ENCODE data around the gene CENPVL1.
A peak's percentile ranks its signal among the peaks of the same experiment; 100 is the strongest.
"Not testable (repeated sequence)": the region's sequence is repeated elsewhere in the genome, so short reads cannot be mapped to it uniquely, and the experiment has no call there.

The CENPVL1 gene

DNA sequence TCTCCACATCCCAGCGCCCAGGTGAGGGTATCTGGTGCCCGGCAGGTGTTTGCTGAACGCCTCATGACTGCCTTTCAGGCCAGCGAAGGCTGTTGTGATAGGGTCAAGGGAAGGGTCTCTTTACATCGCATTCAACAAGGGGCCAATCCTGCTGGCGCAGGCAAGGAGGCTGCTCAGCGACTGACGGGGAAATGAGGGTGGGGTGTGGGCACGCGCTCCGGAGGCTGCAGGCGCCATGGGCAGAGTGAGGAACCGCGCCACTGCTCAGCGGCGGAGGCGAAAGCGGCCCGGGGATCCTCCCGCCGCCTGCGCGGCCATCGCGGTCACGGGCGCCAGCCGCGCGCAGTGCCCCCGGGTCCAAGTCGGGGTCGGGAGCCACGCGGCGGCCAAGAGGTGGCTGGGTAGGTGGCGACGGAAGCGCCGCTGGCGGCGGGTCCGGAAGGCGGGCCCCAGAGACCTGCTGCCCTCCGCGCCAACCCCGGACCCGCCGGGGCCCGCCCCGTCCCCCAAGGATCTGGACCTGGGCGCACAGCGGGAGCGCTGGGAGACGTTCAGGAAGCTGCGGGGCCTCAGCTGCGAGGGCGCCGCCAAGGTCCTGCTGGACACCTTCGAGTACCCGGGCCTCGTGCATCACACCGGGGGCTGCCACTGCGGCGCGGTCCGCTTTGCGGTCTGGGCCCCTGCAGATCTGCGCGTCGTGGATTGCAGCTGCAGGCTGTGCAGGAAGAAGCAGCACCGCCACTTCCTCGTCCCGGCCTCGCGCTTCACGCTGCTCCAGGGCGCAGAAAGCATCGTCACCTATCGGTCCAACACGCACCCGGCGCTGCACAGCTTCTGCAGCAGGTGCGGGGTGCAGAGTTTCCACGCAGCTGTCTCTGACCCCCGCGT, at the start of gene CENPVL1:
TSS of gene CENPVL1 (plus strand) at position 236 of the 888 bp plus-strand sequence. CDS start at position 236, 0 bp downstream.
- not testable (repeated sequence) for DNase-seq (ENCODE audit: low read depth)

DNA sequence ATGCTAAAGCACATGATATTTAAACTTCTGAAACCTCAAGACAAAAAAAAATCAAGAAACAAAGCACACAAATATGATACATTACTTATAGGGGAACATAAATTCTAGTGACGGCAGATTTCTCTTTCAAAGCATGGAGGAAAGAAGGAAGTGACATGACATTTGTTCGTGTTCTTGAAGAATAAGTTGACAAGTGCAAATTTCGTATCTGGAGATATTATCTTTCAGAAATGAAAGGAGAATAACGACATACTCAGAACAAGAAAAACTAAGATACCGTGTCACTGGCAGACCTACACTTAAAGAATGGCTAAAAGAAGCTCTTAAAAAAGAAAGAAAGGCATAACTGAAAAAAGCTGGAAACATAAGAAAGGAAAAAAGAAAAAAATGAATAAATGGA, 44.3 kb upstream of the CENPVL1 start:
- DNase-seq (ENCODE audit: low read depth) = no peak

DNA sequence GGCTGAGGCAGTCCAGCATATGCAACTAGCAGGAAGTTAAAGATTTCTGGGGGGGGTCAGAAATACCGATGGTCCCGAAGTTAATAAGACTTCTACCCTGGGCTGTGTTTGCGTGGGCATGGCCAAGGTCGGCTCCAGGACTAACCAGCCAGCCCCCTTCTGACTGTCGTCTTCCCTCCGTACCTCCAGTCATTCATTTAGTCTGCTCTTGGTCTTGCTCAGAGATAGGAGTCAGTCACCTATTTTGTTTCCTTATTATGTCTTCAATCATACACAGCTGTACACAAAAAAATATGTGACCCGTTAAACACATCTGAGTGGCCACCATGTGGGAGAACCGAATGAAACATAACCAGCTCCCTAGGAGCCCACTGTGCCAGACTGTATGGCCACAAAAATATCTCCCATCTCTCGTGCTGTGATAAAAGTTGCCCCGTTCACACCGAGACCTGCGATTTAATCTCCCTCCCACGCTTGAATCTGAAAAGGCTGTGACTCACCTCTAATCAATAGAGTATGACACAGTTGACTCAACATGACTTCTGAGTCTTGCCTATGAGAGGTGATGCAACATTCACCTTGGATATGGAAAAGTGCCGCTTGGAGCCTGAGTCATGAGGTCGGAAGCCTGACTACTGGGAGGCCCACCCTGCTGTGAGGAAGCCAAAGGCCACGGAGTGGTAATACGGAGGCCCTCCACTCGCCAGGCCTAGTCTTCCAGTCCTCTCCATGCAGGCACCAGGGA, 30.5 kb upstream of the CENPVL1 start:
- not testable (repeated sequence) for DNase-seq (ENCODE audit: low read depth)

DNA sequence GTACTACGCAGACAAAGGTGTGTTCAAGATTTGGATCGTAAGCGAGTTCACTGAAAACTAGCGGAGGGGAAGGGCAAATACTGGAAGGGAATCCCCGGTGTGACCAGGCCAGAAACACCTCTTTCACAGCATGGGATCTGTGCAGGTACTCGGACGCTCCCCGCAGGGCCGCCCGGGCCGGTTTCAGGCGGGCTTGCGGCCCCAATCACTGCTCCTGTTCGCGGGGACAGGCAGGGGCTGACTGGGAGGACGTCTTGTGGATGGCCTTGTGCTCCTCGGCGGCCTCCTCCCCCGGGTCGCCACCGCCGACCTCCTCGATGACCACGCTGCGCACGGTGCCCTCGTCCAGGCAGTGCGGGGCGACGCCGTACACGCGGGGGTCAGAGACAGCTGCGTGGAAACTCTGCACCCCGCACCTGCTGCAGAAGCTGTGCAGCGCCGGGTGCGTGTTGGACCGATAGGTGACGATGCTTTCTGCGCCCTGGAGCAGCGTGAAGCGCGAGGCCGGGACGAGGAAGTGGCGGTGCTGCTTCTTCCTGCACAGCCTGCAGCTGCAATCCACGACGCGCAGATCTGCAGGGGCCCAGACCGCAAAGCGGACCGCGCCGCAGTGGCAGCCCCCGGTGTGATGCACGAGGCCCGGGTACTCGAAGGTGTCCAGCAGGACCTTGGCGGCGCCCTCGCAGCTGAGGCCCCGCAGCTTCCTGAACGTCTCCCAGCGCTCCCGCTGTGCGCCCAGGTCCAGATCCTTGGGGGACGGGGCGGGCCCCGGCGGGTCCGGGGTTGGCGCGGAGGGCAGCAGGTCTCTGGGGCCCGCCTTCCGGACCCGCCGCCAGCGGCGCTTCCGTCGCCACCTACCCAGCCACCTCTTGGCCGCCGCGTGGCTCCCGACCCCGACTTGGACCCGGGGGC, 28.2 kb upstream of the CENPVL1 start:
- DNase-seq (ENCODE audit: low read depth) = not testable (repeated sequence)

DNA sequence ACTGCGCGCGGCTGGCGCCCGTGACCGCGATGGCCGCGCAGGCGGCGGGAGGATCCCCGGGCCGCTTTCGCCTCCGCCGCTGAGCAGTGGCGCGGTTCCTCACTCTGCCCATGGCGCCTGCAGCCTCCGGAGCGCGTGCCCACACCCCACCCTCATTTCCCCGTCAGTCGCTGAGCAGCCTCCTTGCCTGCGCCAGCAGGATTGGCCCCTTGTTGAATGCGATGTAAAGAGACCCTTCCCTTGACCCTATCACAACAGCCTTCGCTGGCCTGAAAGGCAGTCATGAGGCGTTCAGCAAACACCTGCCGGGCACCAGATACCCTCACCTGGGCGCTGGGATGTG, 27.6 kb upstream of the CENPVL1 start, which contains the start of gene CENPVL2:
TSS of gene CENPVL2 (minus strand) at position 112 of the 343 bp plus-strand sequence. CDS start at position 112, 0 bp downstream.
- DNase-seq (ENCODE audit: low read depth) = not testable (repeated sequence)

DNA sequence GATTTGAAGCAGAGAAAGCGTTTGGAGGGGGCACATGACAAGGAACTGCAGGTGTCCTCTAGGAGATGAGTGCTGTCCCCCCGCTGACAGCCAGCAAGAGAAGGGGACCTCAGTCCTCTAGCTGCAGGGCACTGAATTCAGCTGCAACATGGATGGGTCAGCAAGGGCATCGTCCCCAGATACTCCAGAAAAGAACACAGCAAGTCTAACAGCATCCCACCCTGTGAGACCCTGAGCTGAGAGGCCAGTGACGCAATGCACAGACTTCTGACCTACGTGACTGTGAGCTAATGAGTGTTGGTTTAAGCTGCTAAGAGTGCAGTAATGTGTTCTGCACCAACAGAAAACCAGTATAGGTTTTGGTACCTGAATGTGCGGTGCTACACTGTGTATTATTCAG, 16.1 kb upstream of the CENPVL1 start:
- no peak for DNase-seq (ENCODE audit: low read depth)

DNA sequence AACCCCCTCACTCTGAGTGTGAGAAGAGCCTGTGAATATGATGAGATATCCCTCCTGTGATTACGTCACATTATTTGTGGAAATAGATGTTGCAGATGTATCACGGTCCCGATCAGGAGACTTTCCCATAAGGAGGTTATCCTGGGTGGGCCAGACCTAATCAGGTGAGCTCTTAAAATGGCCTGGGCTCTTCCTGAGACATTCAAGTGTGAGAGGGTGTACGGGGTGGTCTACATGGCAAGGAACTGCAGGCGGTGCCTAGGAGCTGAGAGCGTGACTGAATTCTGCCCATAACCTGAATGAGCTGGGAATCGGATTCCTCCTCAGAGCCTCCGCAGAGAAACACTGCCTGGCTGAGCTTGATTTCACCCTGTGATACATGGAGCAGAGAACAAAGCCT, 12.9 kb upstream of the CENPVL1 start:
- no peak for DNase-seq (ENCODE audit: low read depth)

DNA sequence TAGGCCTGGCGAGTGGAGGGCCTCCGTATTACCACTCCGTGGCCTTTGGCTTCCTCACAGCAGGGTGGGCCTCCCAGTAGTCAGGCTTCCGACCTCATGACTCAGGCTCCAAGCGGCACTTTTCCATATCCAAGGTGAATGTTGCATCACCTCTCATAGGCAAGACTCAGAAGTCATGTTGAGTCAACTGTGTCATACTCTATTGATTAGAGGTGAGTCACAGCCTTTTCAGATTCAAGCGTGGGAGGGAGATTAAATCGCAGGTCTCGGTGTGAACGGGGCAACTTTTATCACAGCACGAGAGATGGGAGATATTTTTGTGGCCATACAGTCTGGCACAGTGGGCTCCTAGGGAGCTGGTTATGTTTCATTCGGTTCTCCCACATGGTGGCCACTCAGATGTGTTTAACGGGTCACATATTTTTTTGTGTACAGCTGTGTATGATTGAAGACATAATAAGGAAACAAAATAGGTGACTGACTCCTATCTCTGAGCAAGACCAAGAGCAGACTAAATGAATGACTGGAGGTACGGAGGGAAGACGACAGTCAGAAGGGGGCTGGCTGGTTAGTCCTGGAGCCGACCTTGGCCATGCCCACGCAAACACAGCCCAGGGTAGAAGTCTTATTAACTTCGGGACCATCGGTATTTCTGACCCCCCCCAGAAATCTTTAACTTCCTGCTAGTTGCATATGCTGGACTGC, 2.8 kb downstream of the CENPVL1 start:
- DNase-seq (ENCODE audit: low read depth) = not testable (repeated sequence)

DNA sequence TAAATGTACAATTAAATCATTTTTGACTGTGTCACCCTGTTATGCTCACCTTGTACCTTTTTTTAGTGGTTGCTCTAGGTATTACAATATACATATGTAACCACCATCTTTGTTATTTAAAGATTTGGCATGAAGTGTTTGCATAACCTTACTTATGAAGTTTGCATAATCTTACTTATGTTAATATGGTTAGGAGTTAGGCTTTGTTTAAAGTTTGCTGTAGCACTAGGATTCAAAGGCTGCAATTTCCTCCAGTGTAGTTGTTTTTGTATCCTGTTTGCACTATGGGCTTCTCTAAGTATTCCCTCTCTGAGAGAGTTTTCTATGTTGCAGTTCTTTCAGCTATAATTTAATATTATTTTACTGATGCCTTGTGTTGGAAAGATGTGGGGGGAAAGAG, 17.9 kb downstream of the CENPVL1 start:
- DNase-seq (ENCODE audit: low read depth) = no peak

DNA sequence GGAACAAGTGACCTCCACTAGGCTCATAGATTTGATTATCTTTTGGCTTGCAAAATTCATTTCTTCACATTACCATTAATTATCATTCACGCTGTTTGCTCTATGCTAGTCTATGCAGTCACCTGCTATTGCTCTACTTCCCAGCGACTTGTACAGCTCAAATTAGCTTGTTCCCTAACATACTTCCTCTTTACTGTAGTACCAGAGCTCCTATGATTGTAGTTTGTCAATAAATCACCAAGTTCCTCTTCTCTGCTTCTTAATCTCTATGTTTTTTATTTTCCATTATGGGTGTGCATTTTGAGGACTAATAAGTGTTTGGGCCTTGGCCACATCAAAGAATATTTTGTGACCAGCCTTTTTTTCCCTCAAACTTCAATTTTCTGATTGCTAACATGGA, 26.8 kb downstream of the CENPVL1 start:
- no peak for DNase-seq (ENCODE audit: low read depth)

DNA sequence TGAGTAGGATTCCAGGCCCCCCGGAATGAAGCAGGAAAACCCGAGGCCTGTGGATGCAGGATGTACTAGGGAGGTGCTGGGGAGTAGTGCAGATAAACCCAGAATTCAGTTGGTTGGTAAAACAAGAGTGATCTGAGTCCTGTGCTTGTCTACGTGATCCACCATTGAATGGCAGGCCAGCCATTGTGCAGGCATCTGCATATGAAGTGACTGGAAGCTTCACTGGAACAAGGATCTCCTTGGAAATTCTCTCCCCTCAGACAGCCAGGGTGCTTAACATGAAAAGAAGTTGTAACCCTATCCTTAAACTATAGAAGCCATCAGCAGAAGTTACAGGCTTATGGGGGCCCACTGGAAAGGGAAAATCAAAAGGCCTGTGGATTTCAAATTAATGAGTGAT, 32.3 kb downstream of the CENPVL1 start:
- DNase-seq (ENCODE audit: low read depth) = no peak

DNA sequence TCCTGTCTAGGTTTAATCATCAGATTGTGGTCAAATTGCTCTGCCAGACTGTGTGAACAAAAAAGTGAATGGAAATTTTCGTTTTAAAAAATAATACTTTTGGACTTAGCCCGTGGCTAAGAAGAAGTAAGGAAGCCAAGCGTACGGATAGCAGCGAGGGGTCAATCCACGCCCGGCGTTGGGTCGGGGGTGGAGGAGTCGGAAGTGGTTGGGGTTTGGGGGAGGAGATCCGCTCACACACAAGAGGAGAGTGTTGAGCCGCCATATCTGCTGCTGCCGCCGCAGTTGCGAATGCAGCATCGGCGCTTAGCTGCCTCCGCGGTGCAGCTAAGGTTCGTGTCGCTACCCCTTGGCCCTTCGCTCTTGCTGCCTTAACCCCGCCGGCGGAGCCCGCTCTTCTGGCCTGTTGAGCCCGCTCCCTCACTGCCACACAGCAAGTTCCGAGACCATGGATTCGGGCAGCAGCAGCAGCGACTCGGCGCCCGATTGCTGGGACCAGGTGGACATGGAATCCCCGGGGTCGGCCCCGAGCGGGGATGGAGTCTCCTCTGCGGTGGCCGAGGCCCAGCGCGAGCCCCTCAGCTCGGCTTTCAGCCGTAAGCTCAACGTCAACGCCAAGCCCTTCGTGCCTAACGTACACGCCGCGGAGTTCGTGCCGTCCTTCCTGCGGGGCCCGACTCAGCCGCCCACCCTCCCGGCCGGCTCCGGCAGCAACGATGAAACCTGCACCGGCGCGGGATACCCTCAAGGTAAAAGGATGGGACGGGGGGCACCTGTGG, 33.1 kb downstream of the CENPVL1 start, which contains the start of gene GSPT2:
TSS of gene GSPT2 (plus strand) at position 264 of the 779 bp plus-strand sequence. CDS start at position 449, 185 bp downstream.
- DNase-seq (ENCODE audit: low read depth) = peak; percentile 79

DNA sequence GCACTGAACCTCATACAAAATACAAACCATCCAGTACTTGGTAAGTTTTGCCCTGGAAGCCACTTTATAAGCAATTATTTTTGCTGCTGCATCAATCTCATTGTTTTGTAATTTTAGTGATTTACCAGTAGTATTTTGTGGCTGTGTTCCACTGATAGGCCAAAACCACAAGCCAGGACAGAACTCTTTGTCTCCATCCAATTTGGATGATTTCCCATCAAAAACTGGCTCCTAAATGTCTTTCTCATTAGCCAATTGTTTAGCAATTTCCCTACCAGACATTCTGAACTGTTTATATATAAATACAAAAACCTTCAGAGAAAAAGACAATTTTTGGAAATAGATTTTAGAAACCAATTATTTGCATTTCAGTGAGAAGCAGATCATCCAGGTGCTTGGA, 37.4 kb downstream of the CENPVL1 start:
- no peak for DNase-seq (ENCODE audit: low read depth)

DNA sequence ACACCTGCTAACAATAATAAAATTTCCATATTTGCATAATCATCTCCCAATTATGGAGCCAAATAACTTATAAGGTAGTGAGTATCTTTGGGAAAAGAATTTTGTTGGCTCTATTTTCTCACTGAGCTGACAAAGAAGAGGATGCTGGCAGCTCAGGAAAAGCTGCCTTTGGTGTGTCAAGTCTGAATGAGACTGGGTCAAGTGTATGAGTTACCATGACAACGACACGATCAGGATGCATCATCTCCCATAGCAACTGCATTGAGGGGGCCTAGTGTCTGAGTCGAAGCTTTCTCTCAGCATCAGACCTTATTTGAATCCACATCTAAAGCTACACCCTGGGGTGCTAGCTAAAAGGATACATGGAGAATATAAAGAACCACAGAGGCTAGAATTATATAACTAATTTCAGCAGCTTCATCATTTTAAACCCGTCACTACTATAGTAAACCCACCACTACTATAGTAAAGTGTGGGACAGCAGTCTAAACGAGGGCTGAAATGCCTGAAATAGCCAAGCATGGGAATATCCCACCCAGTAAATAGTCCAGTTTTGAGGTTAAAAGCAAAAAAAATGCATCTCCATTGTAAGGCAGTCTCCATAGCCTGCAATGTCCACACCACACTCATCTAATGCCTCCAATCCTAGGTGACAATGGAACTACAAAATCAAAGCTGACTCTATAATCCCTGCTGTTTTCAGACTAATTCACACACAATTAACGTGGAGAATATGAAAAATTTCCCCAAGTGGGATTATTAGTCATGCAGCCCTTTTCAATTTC, 48.9 kb downstream of the CENPVL1 start:
- no peak for DNase-seq (ENCODE audit: low read depth)

DNA sequence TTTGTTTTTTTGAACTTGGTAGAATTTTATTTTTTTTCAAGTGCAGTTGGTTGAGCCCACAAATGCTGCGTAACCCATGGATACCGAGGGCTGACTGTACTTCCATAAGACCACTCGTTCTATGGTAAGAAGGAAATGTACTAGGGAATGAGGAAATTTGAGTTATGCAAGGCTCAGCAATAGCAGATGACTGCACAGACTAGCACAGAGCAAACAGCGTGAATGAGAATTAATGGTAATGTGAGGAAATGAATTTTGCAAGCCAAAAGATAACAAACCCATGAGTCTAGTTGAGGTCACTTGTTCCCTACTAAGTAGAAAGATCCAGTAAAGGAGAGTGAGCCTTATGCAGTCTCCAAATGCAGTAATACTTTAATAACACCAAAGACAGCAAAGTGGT, 50.3 kb downstream of the CENPVL1 start:
- DNase-seq (ENCODE audit: low read depth) = no peak
